Measurements from ENCODE around the gene SHCBP1L. TPM values are rescaled to one million over a fixed set of nuclear protein-coding genes. Genes with fewer than 3 reads are reported as not detected.
"Not testable (repeated sequence)": the region's sequence is repeated elsewhere in the genome, so short reads cannot be mapped to it uniquely, and the experiment has no call there.

SHCBP1L gene
- total RNA-seq, 1 donor from 2014 or later: not detected

GRCh38 chr1:182965861-182966260, 12.9 kb upstream of the SHCBP1L start:
- DNase-seq (ENCODE audit: low spot score): no peak

- DNase-seq (ENCODE audit: low spot score): no peak
Observed at GRCh38 chr1:182965096-182965495, 12.1 kb upstream of the SHCBP1L start.

GRCh38 chr1:182962554-182963115, 9.7 kb upstream of the SHCBP1L start:
- DNase-seq (ENCODE audit: low spot score): no peak

GRCh38 chr1:182960046-182960445, 7.1 kb upstream of the SHCBP1L start:
- DNase-seq (ENCODE audit: low spot score): no peak

GRCh38 chr1:182957902-182958395, 5.0 kb upstream of the SHCBP1L start:
- DNase-seq (ENCODE audit: low spot score): no peak

- no peak for DNase-seq (ENCODE audit: low spot score)
Observed at GRCh38 chr1:182956708-182957365, 3.9 kb upstream of the SHCBP1L start.

- DNase-seq (ENCODE audit: low spot score): no peak
Observed at GRCh38 chr1:182955596-182956588, 2.9 kb upstream of the SHCBP1L start.

GRCh38 chr1:182953826-182954225, 860 bp upstream of the SHCBP1L start:
- DNase-seq (ENCODE audit: low spot score): no peak

GRCh38 chr1:182943336-182943735, 9.6 kb downstream of the SHCBP1L start:
- DNase-seq (ENCODE audit: low spot score): not testable (repeated sequence)

- not testable (repeated sequence) for DNase-seq (ENCODE audit: low spot score)
Observed at GRCh38 chr1:182942145-182942544, 10.8 kb downstream of the SHCBP1L start.

- DNase-seq (ENCODE audit: low spot score): no peak
Observed at GRCh38 chr1:182939413-182939812, 13.6 kb downstream of the SHCBP1L start.

GRCh38 chr1:182935716-182936115, 17.2 kb downstream of the SHCBP1L start:
- no peak for DNase-seq (ENCODE audit: low spot score)

GRCh38 chr1:182930985-182931384, 22.0 kb downstream of the SHCBP1L start:
- no peak for DNase-seq (ENCODE audit: low spot score)

- DNase-seq (ENCODE audit: low spot score): no peak
Observed at GRCh38 chr1:182927693-182928433, 25.1 kb downstream of the SHCBP1L start.

GRCh38 chr1:182925661-182926060, 27.3 kb downstream of the SHCBP1L start:
- no peak for DNase-seq (ENCODE audit: low spot score)

GRCh38 chr1:182917378-182917777, 35.6 kb downstream of the SHCBP1L start:
- DNase-seq (ENCODE audit: low spot score): no peak

- DNase-seq (ENCODE audit: low spot score): no peak
Observed at GRCh38 chr1:182913401-182913800, 39.6 kb downstream of the SHCBP1L start.

- no peak for DNase-seq (ENCODE audit: low spot score)
Observed at GRCh38 chr1:182910143-182910542, 42.8 kb downstream of the SHCBP1L start.

- DNase-seq (ENCODE audit: low spot score): no peak
Observed at GRCh38 chr1:182909578-182909977, 43.4 kb downstream of the SHCBP1L start.

GRCh38 chr1:182905321-182905720, 47.6 kb downstream of the SHCBP1L start:
- DNase-seq (ENCODE audit: low spot score): no peak

- DNase-seq (ENCODE audit: low spot score): not testable (repeated sequence)
Observed at GRCh38 chr1:182901946-182902345, 51.0 kb downstream of the SHCBP1L start.

Data from mesenteric fat pad (tissue), 1 donor.